ENCODE results near the gene FAM13A. TPM values are rescaled to one million over a fixed set of nuclear protein-coding genes. Genes with fewer than 3 reads are reported as not detected.

The FAM13A gene
- total and polyA plus RNA-seq, 10 of the 15 experiments (the other 5 are each of a cell fraction or from before 2014, with no cell fraction given) = 0.05 to 1.8 (median 0.27) TPM; not detected in 1

- no peak for TF ChIP-seq NFYA (IDR thresholded peaks at IDR 0.05; ENCODE audit: borderline replicate concordance, low read depth, low read length)
- TF ChIP-seq POLR2AphosphoS2 (IDR thresholded peaks at IDR 0.05; ENCODE audit: low read depth, low read length) = no peak
Observed at GRCh38 chr4:88938138-88938537, 118.8 kb downstream of the FAM13A start (continued).

GRCh38 chr4:88937081-88937480 is 119.9 kb downstream of the FAM13A start:
- no peak for FAIRE-seq
- 48% methylated on average over 2 of the region's 2 CpGs for WGBS (ENCODE audit: insufficient coverage, insufficient replicate concordance, low lambda C conversion rate, missing lambda C conversion rate)
- H3K79me2 ChIP-seq (ENCODE audit: control insufficient read depth, insufficient read depth, low read length) = no peaks in the 10 kb centered on the region
- no peaks in the 10 kb centered on the region for H4K20me1 ChIP-seq (ENCODE audit: control insufficient read depth, insufficient read depth)
- ChIA-PET CTCF (no interaction called here), POLR2A (interaction anchor here (0.6 kb wide), 1 partner anchor 927 kb away, joined by 3 read pairs; no protein-coding TSS in a partner anchor), SMC1A (ENCODE audit: uncharacterized antibody, unreplicated experiment) (interaction anchor here (0.7 to 0.9 kb wide), 2 partner anchors 13 to 54 kb away, joined by 3 read pairs; no protein-coding TSS in a partner anchor), RAD21 (ENCODE audit: unreplicated experiment) (no interaction called here)
- in situ Hi-C loops (cut with MboI) (no loop called here), intact Hi-C loops (cut with micrococcal nuclease; ENCODE audit: unreplicated experiment) (no loop called here)
- H3K4me1 ChIP-seq (ENCODE audit: control insufficient read depth, insufficient read depth, low read length) = no peaks in the 10 kb centered on the region
- no peak overlapping the region for H3K9ac ChIP-seq (ENCODE audit: control insufficient read depth, insufficient read depth, low read length)
- no peak overlapping the region for H3K4me3 ChIP-seq
- H2AFZ ChIP-seq (ENCODE audit: control insufficient read depth, low read depth, low read length) = no peak overlapping the region
- no peak for ATAC-seq
- no peak overlapping the region for H3K4me2 ChIP-seq (ENCODE audit: control insufficient read depth, insufficient read depth)
- H3K36me3 ChIP-seq (ENCODE audit: control insufficient read depth in 2 of 2, insufficient read depth in 2 of 2, low read length in 1 of 2) = no peaks in the 10 kb centered on the region
- H3K27me3 ChIP-seq (replicated peaks in 1 of 2; ENCODE audit: control insufficient read depth in 2 of 2, insufficient read depth in 2 of 2, low read length in 1 of 2) = no peaks in the 10 kb centered on the region
- H3K27ac ChIP-seq (ENCODE audit: control insufficient read depth, insufficient read depth) = no peak overlapping the region
- H3K9me3 ChIP-seq (replicated peaks; ENCODE audit: control insufficient read depth, insufficient read depth, low read length) = no peaks in the 10 kb centered on the region
- BruUV-seq (replicated peaks) = no TSS peak
- DNase-seq (ENCODE audit: low read depth, low spot score) = no peak
- no peak for TF ChIP-seq SMARCA5 (IDR thresholded peaks at IDR 0.05)
- TF ChIP-seq ZNF592 (IDR thresholded peaks at IDR 0.05) = no peak
- no peak for TF ChIP-seq ZZZ3 (IDR thresholded peaks at IDR 0.05; ENCODE audit: control insufficient read depth, insufficient read length, low read depth)
- no peak for TF ChIP-seq ZNF274 (IDR thresholded peaks at IDR 0.05; ENCODE audit: insufficient read depth, insufficient read length)
- TF ChIP-seq EP300 (IDR thresholded peaks at IDR 0.05; ENCODE audit: borderline replicate concordance in 1 of 2, control insufficient read depth in 1 of 2, low read depth in 2 of 2, low read length in 2 of 2) = no peak
- TF ChIP-seq ZNF687 (IDR thresholded peaks at IDR 0.05) = no peak
- no peak for TF ChIP-seq JUNB (IDR thresholded peaks at IDR 0.05)
- no peak for TF ChIP-seq HDGF (IDR thresholded peaks at IDR 0.05)
- TF ChIP-seq PKNOX1 (IDR thresholded peaks at IDR 0.05) = no peak
- TF ChIP-seq ZNF384 (IDR thresholded peaks at IDR 0.05; ENCODE audit: borderline replicate concordance, low read depth, low read length) = no peak
- TF ChIP-seq, protein P1, sequence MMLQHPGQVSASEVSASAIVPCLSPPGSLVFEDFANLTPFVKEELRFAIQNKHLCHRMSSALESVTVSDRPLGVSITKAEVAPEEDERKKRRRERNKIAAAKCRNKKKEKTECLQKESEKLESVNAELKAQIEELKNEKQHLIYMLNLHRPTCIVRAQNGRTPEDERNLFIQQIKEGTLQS (IDR thresholded peaks at IDR 0.05; ENCODE audit: borderline replicate concordance, extremely low read depth, low read depth, low read length) = no peak

Data from GM12878 (cell line).